Lung (tissue), 12 donors: ENCODE data around the gene SYNM. TPM values are rescaled to one million over a fixed set of nuclear protein-coding genes. Genes with fewer than 3 reads are reported as not detected.

Source experiments
- ATAC-seq: fragments of 200-7000 bp; cut with Tn5 transposase; one replicate; pipeline ENCODE4 v1.9.1; 2020; ENCODE audit warnings: moderate number of reproducible peaks; ENCODE audit not compliant: insufficient read depth, low FRiP score
- DNase-seq, 3 donors: peaks; one replicate each; pipeline ENCODE4 v3.0.0-alpha.2; 2013 to 2017
- H3K27ac ChIP-seq, 2 donors: one replicate each; pipeline ENCODE4 v1.5.1; 2013; ENCODE audit warnings: mild to moderate bottlenecking in 2 of 2, moderate library complexity in 2 of 2, control low read depth in 1 of 2, inconsistent platforms in 1 of 2, low read depth in 1 of 2, low read length in 1 of 2
- H3K27me3 ChIP-seq, 3 donors: one replicate each; pipeline ENCODE4 v1.5.1; 2013; ENCODE audit warnings: low read length in 2 of 3; ENCODE audit not compliant: control insufficient read depth in 3 of 3, insufficient read depth in 3 of 3
- H3K36me3 ChIP-seq, 4 donors: one replicate each; pipeline ENCODE4 v1.5.1; 2013; ENCODE audit warnings: low read length in 4 of 4, mild to moderate bottlenecking in 1 of 4, moderate library complexity in 1 of 4; ENCODE audit not compliant: control insufficient read depth in 4 of 4, insufficient read depth in 4 of 4
- H3K4me1 ChIP-seq, 5 donors: one replicate each; pipeline ENCODE4 v1.5.1; 2013; ENCODE audit warnings: low read length in 5 of 5, mild to moderate bottlenecking in 2 of 5, moderate library complexity in 1 of 5; ENCODE audit not compliant: control insufficient read depth in 5 of 5, insufficient read depth in 5 of 5
- H3K4me3 ChIP-seq: one replicate; pipeline ENCODE4 v1.5.1; 2013; ENCODE audit warnings: mild to moderate bottlenecking, control low read depth, moderate library complexity
- H3K9ac ChIP-seq, 2 donors: one replicate each; pipeline ENCODE4 v1.5.1; 2013; ENCODE audit warnings: low read length in 2 of 2, control low read depth in 1 of 2; ENCODE audit not compliant: insufficient read depth in 1 of 2
- H3K9me3 ChIP-seq, 4 donors: one replicate each; pipeline ENCODE4 v1.5.1; 2013; ENCODE audit warnings: low read length in 3 of 4, mild to moderate bottlenecking in 1 of 4, moderate library complexity in 1 of 4; ENCODE audit not compliant: control insufficient read depth in 4 of 4, insufficient read depth in 3 of 4
- CTCF ChIP-seq: IDR thresholded peaks from 2 replicates; pipeline ENCODE4 v1.5.1; 2012; ENCODE audit warnings: mild to moderate bottlenecking; ENCODE audit errors: control extremely low read depth, extremely low read depth
- WGBS, 2 donors: extraction: QIAGEN DNeasy Blood & Tissue Kit; methylation state at CpG; one replicate each; pipeline ENCODE4 v1.1.7; 2013; 5-methylcytosine and 5-hydroxymethylcytosine counted together
- polyA plus RNA-seq, 2 donors: library from polyadenylated mRNA; stranded (reverse); fragments of 200-250 nt; gene quantifications; one replicate each; pipeline ENCODE4 v1.2.1, GENCODE V29; 2013
- total RNA-seq, 2 donors: library from RNA; depleted of rRNA in 1 of 2; stranded (reverse); fragments of >200 nt in 1 of 2; gene quantifications; one replicate each; pipeline ENCODE4 v1.2.1, GENCODE V29; 2014 to 2021
- donor health status: control.
- donor health status: control.
- donor health status: Bipolar disorder and iron deficiency.
- donor health status: healthy.
- donor health status: DM: yes; HTN: yes; CAD: no.

Gene SYNM
- total and polyA plus RNA-seq, 4 donors, result 5.3 to 21.3 (median 10.9) TPM

GRCh38 chr15:99118801-99119546, 14.1 kb downstream of the SYNM start:
- no peaks in the 10 kb centered on the region for H3K9me3 ChIP-seq
- no peak overlapping the region for H3K9ac ChIP-seq
- H3K36me3 ChIP-seq, result peaks cover 0 to 2% (median 0%) of the 10 kb centered on the region in 4 donors
- WGBS, 2 donors, result 95 to 97% methylated on average over 22 of the region's 22 CpGs
- H3K27ac ChIP-seq, result no peak overlapping the region
- H3K27me3 ChIP-seq, result no peaks in the 10 kb centered on the region
- DNase-seq, result no peak
- no peak for TF ChIP-seq CTCF
- ATAC-seq, result no peak
- peaks cover 0 to 11% (median 6%) of the 10 kb centered on the region in 5 donors for H3K4me1 ChIP-seq
- H3K4me3 ChIP-seq, result no peak overlapping the region

GRCh38 chr15:99120050-99120777, 15.3 kb downstream of the SYNM start:
- WGBS, 2 donors, result 87 to 88% methylated on average over 12 of the region's 12 CpGs
- DNase-seq (no peak), ATAC-seq (no peak)
- Histone ChIP-seq H3K9ac (no peak overlapping the region), H3K36me3 (peaks cover 0 to 2% (median 0%) of the 10 kb centered on the region in 4 donors), H3K27me3 (no peaks in the 10 kb centered on the region), H3K9me3 (no peaks in the 10 kb centered on the region), H3K4me3 (no peak overlapping the region), H3K27ac (no peak overlapping the region), H3K4me1 (peaks cover 0 to 16% (median 6%) of the 10 kb centered on the region in 5 donors)
- no peak for TF ChIP-seq CTCF

DNA sequence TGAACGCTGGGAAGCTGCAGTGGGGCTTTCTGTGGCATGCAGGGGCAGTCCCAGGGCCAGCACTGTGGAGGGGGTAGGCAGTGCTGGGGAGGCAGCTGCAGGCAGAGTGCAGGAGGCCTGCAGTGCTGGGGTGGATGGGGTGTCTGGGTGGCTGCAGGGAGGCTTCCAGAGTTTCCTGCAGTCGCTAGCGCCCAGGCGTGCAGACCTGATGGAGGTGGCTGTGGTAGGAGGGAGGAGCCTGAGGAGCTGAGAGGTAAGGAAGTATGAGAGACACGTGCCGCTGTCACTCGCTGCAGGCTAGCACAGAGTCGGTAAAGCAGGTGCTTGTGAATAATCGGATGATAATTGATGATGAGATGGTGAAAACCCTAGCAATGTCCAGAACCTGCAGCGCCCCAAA, 16.3 kb downstream of the SYNM start:
- Histone ChIP-seq H3K4me3 (no peak overlapping the region), H3K9me3 (no peaks in the 10 kb centered on the region), H3K9ac (no peak overlapping the region), H3K4me1 (peaks cover 0 to 17% (median 6%) of the 10 kb centered on the region in 5 donors), H3K27ac (no peak overlapping the region), H3K27me3 (no peaks in the 10 kb centered on the region), H3K36me3 (peaks cover 0 to 2% (median 0%) of the 10 kb centered on the region in 4 donors)
- no peak for TF ChIP-seq CTCF
- WGBS, 2 donors, result 85 to 86% methylated on average over 10 of the region's 10 CpGs
- no peak for DNase-seq
- no peak for ATAC-seq
